Calu3 (cell line): ENCODE results near the gene DCHS2. TPM values are rescaled to one million over a fixed set of nuclear protein-coding genes. Genes with fewer than 3 reads are reported as not detected.

Source experiments
- BruUV-seq: library from RNA; stranded (reverse); fragments of 400-500 nt; replicated peaks from 2 replicates; lab custom pipeline; 2021; lab: Mats Ljungman, UMichigan
- CTCF ChIA-PET: fragments of 300-600 bp; sonication (Branson Sonifier 250); formaldehyde crosslinking; loops from one replicate; lab custom pipeline; 2022; ENCODE audit warnings: antibody characterized with exemption; lab: Charles Lee
- DNase-seq: peaks from one replicate; pipeline ENCODE4 v3.0.0; 2022
- H3K27ac Mint-ChIP-seq: one replicate; pipeline ENCODE4 v1.8.0; 2022; ENCODE audit warnings: mixed read lengths; ENCODE audit not compliant: unreplicated experiment
- H3K27me3 Mint-ChIP-seq: one replicate; pipeline ENCODE4 v1.8.0; 2022; ENCODE audit warnings: mixed read lengths; ENCODE audit not compliant: unreplicated experiment
- H3K36me3 Mint-ChIP-seq: one replicate; pipeline ENCODE4 v1.8.0; 2022; ENCODE audit warnings: mild to moderate bottlenecking, moderate library complexity, mixed read lengths; ENCODE audit not compliant: insufficient read depth, unreplicated experiment
- H3K4me1 Mint-ChIP-seq: one replicate; pipeline ENCODE4 v1.8.0; 2022; ENCODE audit warnings: mild to moderate bottlenecking, low read depth, mixed read lengths; ENCODE audit not compliant: unreplicated experiment
- H3K4me3 Mint-ChIP-seq: one replicate; pipeline ENCODE4 v1.8.0; 2022; ENCODE audit warnings: mild to moderate bottlenecking, low read depth, moderate library complexity, mixed read lengths; ENCODE audit not compliant: unreplicated experiment
- H3K9me3 Mint-ChIP-seq: one replicate; pipeline ENCODE4 v1.8.0; 2022; ENCODE audit warnings: low read depth, mixed read lengths; ENCODE audit not compliant: unreplicated experiment
- CTCF ChIP-seq: fragments of 200-600 bp; IDR thresholded peaks from one replicate; pipeline ENCODE4 v1.8.0; 2022; ENCODE audit warnings: antibody characterized with exemption; ENCODE audit not compliant: unreplicated experiment
- intact Hi-C: fragments of 100-400 bp; cut with micrococcal nuclease; formaldehyde crosslinking; loops from one replicate; pipeline ENCODE4 v1.10.0; 2022; ENCODE audit not compliant: unreplicated experiment
- total RNA-seq: library from RNA; stranded (reverse); gene quantifications from 2 replicates; pipeline ENCODE4 v1.2.3, GENCODE V29; 2022

Gene DCHS2
- total RNA-seq, 1 experiment from 2014 or later, result 0.07 TPM

- CTCF ChIA-PET, result no interaction called here
- no peaks in the 10 kb centered on the region for H3K36me3 Mint-ChIP-seq
- no peak overlapping the region for H3K27ac Mint-ChIP-seq
- DNase-seq, result no peak
- H3K4me1 Mint-ChIP-seq, result no peaks in the 10 kb centered on the region
- H3K4me3 Mint-ChIP-seq, result no peak overlapping the region
- TF ChIP-seq CTCF, result no peak
- BruUV-seq, result no TSS peak
- intact Hi-C loops, result no loop called here
- no peaks in the 10 kb centered on the region for H3K9me3 Mint-ChIP-seq
- H3K27me3 Mint-ChIP-seq, result peaks cover 40% of the 10 kb centered on the region
These were observed 66.1 kb downstream of the DCHS2 start for GRCh38 chr4:154425514-154425913.

- no peak overlapping the region for H3K4me3 Mint-ChIP-seq
- H3K27ac Mint-ChIP-seq, result no peak overlapping the region
- TF ChIP-seq CTCF, result no peak
- intact Hi-C loops, result no loop called here
- H3K9me3 Mint-ChIP-seq, result no peaks in the 10 kb centered on the region
- H3K27me3 Mint-ChIP-seq, result peaks cover 35% of the 10 kb centered on the region
- no TSS peak for BruUV-seq
- no peak for DNase-seq
- no peaks in the 10 kb centered on the region for H3K36me3 Mint-ChIP-seq
- H3K4me1 Mint-ChIP-seq, result no peaks in the 10 kb centered on the region
- CTCF ChIA-PET, result no interaction called here
These were observed 66.7 kb downstream of the DCHS2 start for GRCh38 chr4:154424810-154425484.

GRCh38 chr4:154422152-154422551 lies 69.4 kb downstream of the DCHS2 start:
- Mint-ChIP-seq H3K4me3 (no peak overlapping the region), H3K27ac (no peak overlapping the region), H3K9me3 (no peaks in the 10 kb centered on the region), H3K4me1 (no peaks in the 10 kb centered on the region), H3K27me3 (peaks cover 18% of the 10 kb centered on the region), H3K36me3 (peaks cover 2% of the 10 kb centered on the region)
- intact Hi-C loops, result no loop called here
- CTCF ChIA-PET, result interaction anchor here (0.6 kb wide), 1 partner anchor 171 kb away, joined by 3 read pairs; no protein-coding TSS in a partner anchor
- BruUV-seq, result no TSS peak
- TF ChIP-seq CTCF, result no peak
- no peak for DNase-seq

- Mint-ChIP-seq H3K4me1 (peaks cover 1% of the 10 kb centered on the region), H3K27me3 (peaks cover 18% of the 10 kb centered on the region), H3K9me3 (no peaks in the 10 kb centered on the region), H3K36me3 (peaks cover 8% of the 10 kb centered on the region), H3K4me3 (no peak overlapping the region), H3K27ac (no peak overlapping the region)
- BruUV-seq, result no TSS peak
- no peak for TF ChIP-seq CTCF
- no peak for DNase-seq
- CTCF ChIA-PET, result interaction anchor here (0.6 kb wide), 1 partner anchor 171 kb away, joined by 3 read pairs; no protein-coding TSS in a partner anchor
- intact Hi-C loops, result no loop called here
These were observed 70.0 kb downstream of the DCHS2 start for GRCh38 chr4:154421618-154422017.
